Urothelium cell line (cell line): Measurements from ENCODE around the gene SFXN4.
"Not testable (repeated sequence)": the region's sequence is repeated elsewhere in the genome, so short reads cannot be mapped to it uniquely, and the experiment has no call there.

ENCODE experiments used
- DNase-seq: peaks from one replicate; pipeline ENCODE4 v3.0.0; 2011; ENCODE audit warnings: low spot score, mixed read lengths
- FAIRE-seq: peaks from 2 replicates; lab custom pipeline; 2011; peaks lifted over from hg19 to GRCh38; lab: Jason Lieb, UNC

The SFXN4 gene

GRCh38 chr10:119113751-119114732, 51.5 kb downstream of the SFXN4 start:
- FAIRE-seq (peak; percentile 23), DNase-seq (no peak)

- DNase-seq (no peak), FAIRE-seq (no peak)
Measured at GRCh38 chr10:119112056-119112455, 53.5 kb downstream of the SFXN4 start.

- not testable (repeated sequence) for DNase-seq, FAIRE-seq
Measured at GRCh38 chr10:119107771-119108170, 57.7 kb downstream of the SFXN4 start.

GRCh38 chr10:119107106-119107505, 58.4 kb downstream of the SFXN4 start:
- not testable (repeated sequence) for FAIRE-seq, DNase-seq

- DNase-seq, FAIRE-seq: not testable (repeated sequence)
Measured at GRCh38 chr10:119105899-119106298, 59.6 kb downstream of the SFXN4 start.

- FAIRE-seq (no peak), DNase-seq (no peak)
Measured at GRCh38 chr10:119105155-119105554, 60.4 kb downstream of the SFXN4 start.

- DNase-seq (no peak), FAIRE-seq (no peak)
Measured at GRCh38 chr10:119104654-119105015, 60.9 kb downstream of the SFXN4 start.

GRCh38 chr10:119103903-119104653, 61.4 kb downstream of the SFXN4 start, which contains the start of gene DENND10:
DENND10 (plus strand) TSS chr10:119104113; CDS start chr10:119104143, 30 bp downstream.
- FAIRE-seq (no peak), DNase-seq (peak; percentile 96)

GRCh38 chr10:119103241-119103902, 62.1 kb downstream of the SFXN4 start:
- no peak for DNase-seq
- no peak for FAIRE-seq

GRCh38 chr10:119101366-119102098, 64.0 kb downstream of the SFXN4 start:
- no peak for DNase-seq
- no peak for FAIRE-seq

GRCh38 chr10:119100434-119101238, 64.9 kb downstream of the SFXN4 start:
- no peak for DNase-seq
- no peak for FAIRE-seq

GRCh38 chr10:119098576-119098975, 66.9 kb downstream of the SFXN4 start:
- FAIRE-seq (no peak), DNase-seq (no peak)

GRCh38 chr10:119096641-119097415, 68.7 kb downstream of the SFXN4 start:
- not testable (repeated sequence) for FAIRE-seq, DNase-seq

- FAIRE-seq (no peak), DNase-seq (no peak)
Measured at GRCh38 chr10:119095640-119096039, 69.9 kb downstream of the SFXN4 start.

- DNase-seq (peak; percentile 58), FAIRE-seq (no peak)
Measured at GRCh38 chr10:119090968-119091367, 74.5 kb downstream of the SFXN4 start.
